HepG2 (cell line): ENCODE data around the gene PROC. TPM values are rescaled to one million over a fixed set of nuclear protein-coding genes. Genes with fewer than 3 reads are reported as not detected.

Experiments used
- FIP1L1 ChIP-seq: fragments of 200-400 bp; formaldehyde crosslinking; IDR thresholded peaks from 2 replicates; pipeline ENCODE4 v1.6.1; 2018; ENCODE audit warnings: low read depth, mild to moderate bottlenecking, low read length, moderate library complexity, borderline replicate concordance; ENCODE audit not compliant: insufficient read depth
- FOSL2 ChIP-seq: sonication (generic); formaldehyde crosslinking; IDR thresholded peaks from 2 replicates; pipeline ENCODE4 v1.4.0; 2020; ENCODE audit warnings: missing genetic modification reagents
- GABPB1 ChIP-seq: IDR thresholded peaks from 2 replicates; pipeline ENCODE4 v1.6.1; 2016; ENCODE audit warnings: mild to moderate bottlenecking, missing genetic modification reagents, moderate library complexity, missing compliant biosample characterization
- KLF9 ChIP-seq: IDR thresholded peaks from 2 replicates; pipeline ENCODE4 v1.6.1; 2016; ENCODE audit warnings: low read depth
- NONO ChIP-seq, 2 experiments: fragments of 450-650 bp in 1 of 2; sonication (generic) in 1 of 2; formaldehyde crosslinking in 1 of 2; IDR thresholded peaks in 1 of 2; conservative IDR thresholded peaks in 1 of 2; 2 replicates each; pipeline versions ENCODE4 v1.6.1 to v1.8.0; 2017 to 2022; ENCODE audit warnings: mild to moderate bottlenecking in 1 of 2, missing genetic modification reagents in 1 of 2, moderate library complexity in 1 of 2
- PAX8 ChIP-seq: sonication (generic); formaldehyde crosslinking; IDR thresholded peaks from 2 replicates; pipeline ENCODE4 v1.8.0; 2022; ENCODE audit warnings: mild to moderate bottlenecking, missing genetic modification reagents, borderline replicate concordance
- ZNF605 ChIP-seq: sonication (generic); formaldehyde crosslinking; IDR thresholded peaks from 2 replicates; pipeline ENCODE4 v1.8.0; 2022; ENCODE audit warnings: mild to moderate bottlenecking, missing genetic modification reagents
- ZNF761 ChIP-seq: sonication (generic); formaldehyde crosslinking; conservative IDR thresholded peaks from 2 replicates; pipeline ENCODE4 v1.4.0; 2020; ENCODE audit warnings: mild to moderate bottlenecking, missing genetic modification reagents
- ZNF775 ChIP-seq: sonication (generic); formaldehyde crosslinking; IDR thresholded peaks from 2 replicates; pipeline ENCODE4 v1.4.0; 2020; ENCODE audit warnings: missing genetic modification reagents, mild to moderate bottlenecking, moderate library complexity, borderline replicate concordance
- ZNF777 ChIP-seq: sonication (generic); formaldehyde crosslinking; IDR thresholded peaks from 2 replicates; pipeline ENCODE4 v1.4.0; 2020; ENCODE audit warnings: missing genetic modification reagents
- ZNF850 ChIP-seq: sonication (generic); formaldehyde crosslinking; conservative IDR thresholded peaks from 2 replicates; pipeline ENCODE4 v1.9.0; 2021; ENCODE audit warnings: mild to moderate bottlenecking, missing genetic modification reagents
- ZSCAN30 ChIP-seq: sonication (generic); formaldehyde crosslinking; IDR thresholded peaks from 2 replicates; pipeline ENCODE4 v1.5.0; 2020; ENCODE audit warnings: mild to moderate bottlenecking, missing genetic modification reagents
- polyA plus RNA-seq, 8 experiments: library from polyadenylated mRNA; depleted of rRNA in 3 of 8; stranded (reverse) in 7 of 8; unstranded in 1 of 8; fragments of >200 nt; fragmentation: Illumina TruSeq in 4 of 8; extraction: Trizol in 4 of 8; gene quantifications; 2 replicates each; pipeline versions ENCODE4 v1.2.1 to v1.2.3, GENCODE V29; 2011 to 2016; ENCODE audit warnings: low read depth in 4 of 8, missing spikeins in 1 of 8, mixed read lengths in 1 of 8; ENCODE audit not compliant: insufficient read depth in 1 of 8
- total RNA-seq, 5 experiments: library from RNA; depleted of rRNA; stranded (reverse); fragments of >200 nt; fragmentation: Illumina TruSeq; extraction: Trizol; gene quantifications; 2 replicates each; pipeline ENCODE4 v1.2.3, GENCODE V29; 2016; ENCODE audit warnings: low read depth in 1 of 5
- TF ChIP-seq, protein P1 (sequence below): sonication (generic); formaldehyde crosslinking; IDR thresholded peaks from 2 replicates; pipeline ENCODE4 v1.4.0; 2020; ENCODE audit warnings: missing genetic modification reagents
- TF ChIP-seq, protein P2 (sequence below): sonication (generic); formaldehyde crosslinking; IDR thresholded peaks from 2 replicates; pipeline ENCODE4 v1.5.0; 2020; ENCODE audit warnings: missing genetic modification reagents, mild to moderate bottlenecking, borderline replicate concordance
- TF ChIP-seq, protein P3 (sequence below): sonication (generic); formaldehyde crosslinking; IDR thresholded peaks from 2 replicates; pipeline ENCODE4 v1.5.0; 2020; ENCODE audit warnings: mild to moderate bottlenecking, missing genetic modification reagents, borderline replicate concordance
- TF ChIP-seq, protein P4 (sequence below): sonication (generic); formaldehyde crosslinking; conservative IDR thresholded peaks from 2 replicates; pipeline ENCODE4 v1.4.0; 2020; ENCODE audit warnings: missing genetic modification reagents
- TF ChIP-seq, protein P5 (sequence below): sonication (generic); formaldehyde crosslinking; IDR thresholded peaks from 2 replicates; pipeline ENCODE4 v1.4.0; 2020; ENCODE audit warnings: missing genetic modification reagents

Gene PROC
- total and polyA plus RNA-seq, 2 of the 13 experiments (the other 11 are each of a cell fraction or from before 2014, with no cell fraction given), result 134 to 185 TPM

DNA sequence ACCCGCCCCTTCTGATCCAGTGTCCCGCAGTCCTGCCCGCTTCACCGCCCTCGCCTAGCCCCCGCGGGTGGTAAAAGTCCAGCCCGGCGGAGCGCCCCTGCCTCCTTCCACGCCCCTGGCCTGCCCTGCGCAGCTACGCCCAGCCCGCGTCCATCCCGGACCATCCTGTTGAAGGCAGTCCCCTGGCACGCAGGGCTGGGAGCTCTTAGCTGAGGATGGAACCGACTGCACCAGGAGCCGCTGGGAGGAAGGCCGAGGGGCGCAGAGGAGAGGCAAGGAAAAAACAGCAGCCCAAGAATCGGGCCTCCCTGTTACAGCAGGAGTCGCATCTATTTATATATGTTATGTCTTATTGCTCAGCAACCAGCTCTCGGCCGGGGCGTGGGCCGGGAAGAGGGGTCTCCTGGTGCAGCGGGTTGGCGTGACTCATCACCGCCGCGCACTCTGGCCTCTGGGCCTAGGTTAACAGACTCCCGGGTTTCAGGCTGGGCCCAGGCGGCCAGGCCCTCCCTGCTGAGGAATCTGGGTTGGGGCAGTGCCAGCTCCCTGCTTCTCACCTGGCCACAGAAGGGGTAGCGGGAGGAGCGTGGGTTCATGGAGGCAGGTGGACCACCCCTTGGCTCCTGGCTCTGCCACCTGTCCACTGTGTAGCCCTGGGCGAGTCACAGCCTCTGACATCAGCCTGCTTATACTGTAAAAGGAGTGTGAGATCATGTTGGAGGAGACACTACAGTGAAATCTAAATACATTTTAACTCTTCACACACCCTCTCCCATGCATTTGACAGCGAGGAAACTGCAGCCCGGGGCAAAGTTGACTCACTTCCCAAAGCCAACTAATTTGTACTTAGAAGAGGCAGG lies 17.1 kb upstream of the PROC start (continued):
- TF ChIP-seq, protein P1, sequence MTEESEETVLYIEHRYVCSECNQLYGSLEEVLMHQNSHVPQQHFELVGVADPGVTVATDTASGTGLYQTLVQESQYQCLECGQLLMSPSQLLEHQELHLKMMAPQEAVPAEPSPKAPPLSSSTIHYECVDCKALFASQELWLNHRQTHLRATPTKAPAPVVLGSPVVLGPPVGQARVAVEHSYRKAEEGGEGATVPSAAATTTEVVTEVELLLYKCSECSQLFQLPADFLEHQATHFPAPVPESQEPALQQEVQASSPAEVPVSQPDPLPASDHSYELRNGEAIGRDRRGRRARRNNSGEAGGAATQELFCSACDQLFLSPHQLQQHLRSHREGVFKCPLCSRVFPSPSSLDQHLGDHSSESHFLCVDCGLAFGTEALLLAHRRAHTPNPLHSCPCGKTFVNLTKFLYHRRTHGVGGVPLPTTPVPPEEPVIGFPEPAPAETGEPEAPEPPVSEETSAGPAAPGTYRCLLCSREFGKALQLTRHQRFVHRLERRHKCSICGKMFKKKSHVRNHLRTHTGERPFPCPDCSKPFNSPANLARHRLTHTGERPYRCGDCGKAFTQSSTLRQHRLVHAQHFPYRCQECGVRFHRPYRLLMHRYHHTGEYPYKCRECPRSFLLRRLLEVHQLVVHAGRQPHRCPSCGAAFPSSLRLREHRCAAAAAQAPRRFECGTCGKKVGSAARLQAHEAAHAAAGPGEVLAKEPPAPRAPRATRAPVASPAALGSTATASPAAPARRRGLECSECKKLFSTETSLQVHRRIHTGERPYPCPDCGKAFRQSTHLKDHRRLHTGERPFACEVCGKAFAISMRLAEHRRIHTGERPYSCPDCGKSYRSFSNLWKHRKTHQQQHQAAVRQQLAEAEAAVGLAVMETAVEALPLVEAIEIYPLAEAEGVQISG (CRISPR knock-in tag), result peak; percentile 40; the same call in 1 of the 2 replicates
- TF ChIP-seq ZNF777 (CRISPR knock-in tag) (no peak), NONO (IDR thresholded peaks at IDR 0.05) (no peak), NONO (CRISPR knock-in tag; conservative IDR thresholded peaks at IDR 0.05) (no peak), FOSL2 (CRISPR knock-in tag) (peak; percentile 90), ZSCAN30 (CRISPR knock-in tag) (no peak), ZNF605 (no peak), ZNF761 (CRISPR knock-in tag) (no peak), GABPB1 (CRISPR knock-in tag) (peak; percentile 10; the same call in 1 of the 2 replicates), ZNF775 (CRISPR knock-in tag) (no peak), FIP1L1 (no peak; the same call in 1 of the 2 replicates), KLF9 (CRISPR knock-in tag) (no peak), ZNF850 (CRISPR knock-in tag) (no peak), PAX8 (no peak)
- TF ChIP-seq, protein P2, sequence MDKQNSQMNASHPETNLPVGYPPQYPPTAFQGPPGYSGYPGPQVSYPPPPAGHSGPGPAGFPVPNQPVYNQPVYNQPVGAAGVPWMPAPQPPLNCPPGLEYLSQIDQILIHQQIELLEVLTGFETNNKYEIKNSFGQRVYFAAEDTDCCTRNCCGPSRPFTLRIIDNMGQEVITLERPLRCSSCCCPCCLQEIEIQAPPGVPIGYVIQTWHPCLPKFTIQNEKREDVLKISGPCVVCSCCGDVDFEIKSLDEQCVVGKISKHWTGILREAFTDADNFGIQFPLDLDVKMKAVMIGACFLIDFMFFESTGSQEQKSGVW (CRISPR knock-in tag), result no peak
- TF ChIP-seq, protein P3, sequence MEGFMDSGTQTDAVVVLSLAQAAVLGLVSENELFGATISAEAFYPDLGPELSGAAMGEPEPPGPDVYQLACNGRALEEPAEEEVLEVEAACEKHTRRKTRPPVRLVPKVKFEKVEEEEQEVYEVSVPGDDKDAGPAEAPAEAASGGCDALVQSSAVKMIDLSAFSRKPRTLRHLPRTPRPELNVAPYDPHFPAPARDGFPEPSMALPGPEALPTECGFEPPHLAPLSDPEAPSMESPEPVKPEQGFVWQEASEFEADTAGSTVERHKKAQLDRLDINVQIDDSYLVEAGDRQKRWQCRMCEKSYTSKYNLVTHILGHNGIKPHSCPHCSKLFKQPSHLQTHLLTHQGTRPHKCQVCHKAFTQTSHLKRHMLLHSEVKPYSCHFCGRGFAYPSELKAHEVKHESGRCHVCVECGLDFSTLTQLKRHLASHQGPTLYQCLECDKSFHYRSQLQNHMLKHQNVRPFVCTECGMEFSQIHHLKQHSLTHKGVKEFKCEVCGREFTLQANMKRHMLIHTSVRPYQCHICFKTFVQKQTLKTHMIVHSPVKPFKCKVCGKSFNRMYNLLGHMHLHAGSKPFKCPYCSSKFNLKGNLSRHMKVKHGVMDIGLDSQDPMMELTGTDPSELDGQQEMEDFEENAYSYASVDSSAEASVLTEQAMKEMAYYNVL, result peak; percentile 65; the same call in 1 of the 2 replicates
- TF ChIP-seq, protein P4, sequence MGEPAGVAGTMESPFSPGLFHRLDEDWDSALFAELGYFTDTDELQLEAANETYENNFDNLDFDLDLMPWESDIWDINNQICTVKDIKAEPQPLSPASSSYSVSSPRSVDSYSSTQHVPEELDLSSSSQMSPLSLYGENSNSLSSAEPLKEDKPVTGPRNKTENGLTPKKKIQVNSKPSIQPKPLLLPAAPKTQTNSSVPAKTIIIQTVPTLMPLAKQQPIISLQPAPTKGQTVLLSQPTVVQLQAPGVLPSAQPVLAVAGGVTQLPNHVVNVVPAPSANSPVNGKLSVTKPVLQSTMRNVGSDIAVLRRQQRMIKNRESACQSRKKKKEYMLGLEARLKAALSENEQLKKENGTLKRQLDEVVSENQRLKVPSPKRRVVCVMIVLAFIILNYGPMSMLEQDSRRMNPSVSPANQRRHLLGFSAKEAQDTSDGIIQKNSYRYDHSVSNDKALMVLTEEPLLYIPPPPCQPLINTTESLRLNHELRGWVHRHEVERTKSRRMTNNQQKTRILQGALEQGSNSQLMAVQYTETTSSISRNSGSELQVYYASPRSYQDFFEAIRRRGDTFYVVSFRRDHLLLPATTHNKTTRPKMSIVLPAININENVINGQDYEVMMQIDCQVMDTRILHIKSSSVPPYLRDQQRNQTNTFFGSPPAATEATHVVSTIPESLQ (CRISPR knock-in tag), result no peak
- TF ChIP-seq, protein P5, sequence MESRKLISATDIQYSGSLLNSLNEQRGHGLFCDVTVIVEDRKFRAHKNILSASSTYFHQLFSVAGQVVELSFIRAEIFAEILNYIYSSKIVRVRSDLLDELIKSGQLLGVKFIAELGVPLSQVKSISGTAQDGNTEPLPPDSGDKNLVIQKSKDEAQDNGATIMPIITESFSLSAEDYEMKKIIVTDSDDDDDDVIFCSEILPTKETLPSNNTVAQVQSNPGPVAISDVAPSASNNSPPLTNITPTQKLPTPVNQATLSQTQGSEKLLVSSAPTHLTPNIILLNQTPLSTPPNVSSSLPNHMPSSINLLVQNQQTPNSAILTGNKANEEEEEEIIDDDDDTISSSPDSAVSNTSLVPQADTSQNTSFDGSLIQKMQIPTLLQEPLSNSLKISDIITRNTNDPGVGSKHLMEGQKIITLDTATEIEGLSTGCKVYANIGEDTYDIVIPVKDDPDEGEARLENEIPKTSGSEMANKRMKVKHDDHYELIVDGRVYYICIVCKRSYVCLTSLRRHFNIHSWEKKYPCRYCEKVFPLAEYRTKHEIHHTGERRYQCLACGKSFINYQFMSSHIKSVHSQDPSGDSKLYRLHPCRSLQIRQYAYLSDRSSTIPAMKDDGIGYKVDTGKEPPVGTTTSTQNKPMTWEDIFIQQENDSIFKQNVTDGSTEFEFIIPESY, result peak; percentile 56
